Measurements from ENCODE around the gene PRRT4.
A peak's percentile ranks its signal among the peaks of the same experiment; 100 is the strongest.

Gene PRRT4

DNA sequence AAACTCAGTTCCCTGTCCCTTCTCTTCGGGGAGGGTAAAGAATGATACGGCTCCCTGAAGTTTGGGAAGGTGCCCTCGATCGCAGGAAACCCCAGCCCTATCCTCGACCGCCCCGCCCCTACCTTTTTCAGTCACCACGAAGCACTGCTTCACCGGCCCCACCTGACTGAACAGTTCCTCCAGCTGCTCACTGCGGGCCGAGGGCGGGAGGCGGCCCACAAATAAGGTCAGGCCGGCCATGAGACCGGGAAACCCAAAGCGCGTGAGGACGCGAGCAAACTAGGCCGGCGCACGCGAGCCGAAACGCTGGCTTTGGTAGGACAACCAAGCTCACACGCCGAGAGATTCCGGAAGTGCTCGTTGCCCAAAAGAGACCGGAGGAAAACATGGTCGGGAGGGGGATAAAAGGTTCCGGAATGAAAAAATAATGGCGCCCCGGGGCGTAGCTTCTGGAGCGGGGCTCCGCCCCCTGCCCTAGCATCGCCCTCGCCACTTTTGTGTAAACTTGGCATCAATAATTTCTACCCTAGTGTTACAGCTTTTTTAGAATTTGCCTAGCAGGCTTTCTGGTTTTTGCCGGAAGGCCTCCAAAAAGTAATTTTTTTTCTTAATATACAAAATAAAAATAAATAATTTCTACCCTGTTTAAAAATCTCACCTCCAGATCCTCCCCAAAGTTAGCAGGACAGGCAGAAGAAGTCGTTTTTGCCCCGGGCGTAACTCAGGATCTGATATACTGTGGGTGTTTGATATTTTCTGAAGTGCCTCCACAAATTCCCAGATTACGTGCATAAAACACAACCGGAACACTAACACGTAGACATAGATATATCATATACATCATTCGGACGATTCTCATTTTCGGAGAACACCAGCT is 17.7 kb downstream of the PRRT4 start, which contains the start of gene RBM28:
Gene RBM28, minus strand, starts transcription at position 355 of the 877 bp plus-strand sequence. Its CDS starts 115 bp downstream, at position 240.
- DNase-seq: peak; percentile 76

DNA sequence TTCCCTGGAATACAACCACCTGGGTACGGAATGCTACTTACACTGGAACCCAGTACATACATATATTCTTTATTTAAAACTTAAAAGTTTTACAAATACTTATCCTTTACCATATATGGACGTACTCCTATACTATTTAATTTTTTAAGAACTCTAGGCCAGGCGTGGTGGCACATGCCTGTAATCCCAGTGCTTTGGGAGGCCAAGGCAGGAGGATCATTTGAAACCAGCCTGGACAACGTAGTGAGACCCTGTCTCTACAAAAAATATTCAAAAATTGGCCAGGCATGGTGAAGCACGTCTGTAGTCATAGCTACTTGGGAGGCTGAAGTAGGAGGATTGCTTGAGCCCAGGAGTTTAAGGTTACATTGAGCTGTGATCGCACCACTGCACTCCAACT is 19.8 kb downstream of the PRRT4 start:
- no peak for DNase-seq

DNA sequence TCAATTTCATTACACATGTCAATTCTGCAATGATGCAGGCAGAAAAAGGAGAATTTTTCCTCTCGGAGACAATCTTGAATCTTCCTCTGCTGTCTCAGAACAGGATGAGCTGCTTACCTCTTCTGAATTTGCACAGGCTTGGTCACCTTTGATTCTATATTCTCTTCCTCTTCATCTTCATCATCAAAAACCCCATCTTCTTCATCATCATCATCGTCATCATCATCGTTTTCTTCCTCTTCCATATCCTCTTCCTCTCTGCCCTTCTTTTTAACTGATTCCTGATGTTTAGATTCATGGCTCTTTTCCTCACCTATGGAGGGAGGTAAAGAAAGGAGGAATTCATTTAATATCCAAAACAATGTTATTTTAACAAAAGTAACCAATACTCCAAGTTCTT is 25.8 kb downstream of the PRRT4 start:
- no peak for DNase-seq

DNA sequence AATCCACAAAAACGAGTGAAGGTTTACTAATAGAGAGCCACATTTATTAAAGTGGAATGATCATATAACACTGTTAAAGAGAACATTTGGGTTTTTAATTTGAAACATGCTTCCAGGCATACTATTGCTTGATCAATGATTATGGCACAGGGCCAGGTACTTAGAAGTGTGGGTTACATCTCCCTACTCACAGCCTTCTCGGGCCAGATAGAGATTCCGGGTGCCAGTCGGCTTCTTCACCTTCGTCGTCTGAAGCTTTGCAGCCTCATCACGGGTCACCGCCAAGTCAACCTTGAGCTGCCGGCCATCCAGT is 37.2 kb downstream of the PRRT4 start:
- no peak for DNase-seq

DNA sequence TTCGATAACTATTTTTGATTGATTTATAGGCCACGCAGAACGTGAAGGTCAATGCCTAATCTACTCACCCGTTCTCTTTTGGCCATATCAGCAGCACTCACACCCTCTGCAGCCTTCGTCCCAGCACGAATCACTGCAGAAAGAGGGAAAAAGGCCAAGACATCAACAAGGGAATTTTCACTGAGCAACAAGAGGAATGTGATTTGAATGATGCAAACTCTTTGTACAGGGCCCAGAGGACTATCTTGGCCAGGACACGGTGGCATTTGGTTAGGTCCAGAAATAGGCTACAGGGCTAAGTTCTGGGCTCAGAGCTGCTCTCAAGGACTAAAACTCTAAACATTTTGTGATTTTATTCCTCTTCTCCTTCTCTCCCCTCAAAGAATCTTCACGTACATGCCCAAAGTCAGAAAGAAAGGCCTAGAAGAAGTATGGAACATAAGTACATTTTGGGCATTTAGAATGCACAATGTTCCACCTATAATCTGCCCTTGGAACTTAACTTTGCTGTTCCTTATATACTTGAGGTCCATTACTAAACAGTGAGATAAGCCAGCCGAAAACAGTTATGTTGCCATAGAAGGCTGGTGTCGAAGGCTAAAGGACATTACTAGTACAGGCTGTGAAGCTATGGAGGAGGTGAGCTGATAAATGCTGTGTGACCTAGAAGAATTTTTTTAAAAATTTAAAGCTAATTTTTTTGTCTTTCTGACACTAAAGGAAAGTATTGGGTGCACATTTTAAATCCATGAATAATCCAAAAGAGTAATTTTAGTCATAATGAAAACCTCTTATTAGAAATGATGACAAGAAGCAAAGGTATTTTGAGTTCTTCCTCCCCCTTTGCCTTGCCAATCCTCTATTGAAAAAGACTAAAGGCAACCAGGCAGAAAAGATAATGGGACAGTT is 37.8 kb downstream of the PRRT4 start:
- no peak for DNase-seq

DNA sequence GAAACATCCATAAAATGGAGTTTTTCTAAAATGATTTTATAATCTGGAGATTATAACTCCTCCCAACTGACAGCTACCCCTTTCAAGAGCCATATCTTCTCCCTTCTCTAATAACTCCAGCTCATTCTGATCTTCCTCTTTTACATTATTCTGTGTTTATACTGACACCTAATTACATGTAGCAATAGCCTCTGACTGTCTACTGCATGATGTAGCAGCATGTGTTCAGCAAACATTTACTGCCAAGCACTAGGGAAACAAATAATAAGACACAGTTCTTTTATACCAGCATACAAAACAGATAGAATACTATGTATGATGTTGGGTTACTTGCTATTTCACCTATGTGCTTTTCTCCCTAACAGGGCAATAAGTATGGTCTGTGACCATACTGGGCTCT is 38.5 kb downstream of the PRRT4 start:
- no peak for DNase-seq

DNA sequence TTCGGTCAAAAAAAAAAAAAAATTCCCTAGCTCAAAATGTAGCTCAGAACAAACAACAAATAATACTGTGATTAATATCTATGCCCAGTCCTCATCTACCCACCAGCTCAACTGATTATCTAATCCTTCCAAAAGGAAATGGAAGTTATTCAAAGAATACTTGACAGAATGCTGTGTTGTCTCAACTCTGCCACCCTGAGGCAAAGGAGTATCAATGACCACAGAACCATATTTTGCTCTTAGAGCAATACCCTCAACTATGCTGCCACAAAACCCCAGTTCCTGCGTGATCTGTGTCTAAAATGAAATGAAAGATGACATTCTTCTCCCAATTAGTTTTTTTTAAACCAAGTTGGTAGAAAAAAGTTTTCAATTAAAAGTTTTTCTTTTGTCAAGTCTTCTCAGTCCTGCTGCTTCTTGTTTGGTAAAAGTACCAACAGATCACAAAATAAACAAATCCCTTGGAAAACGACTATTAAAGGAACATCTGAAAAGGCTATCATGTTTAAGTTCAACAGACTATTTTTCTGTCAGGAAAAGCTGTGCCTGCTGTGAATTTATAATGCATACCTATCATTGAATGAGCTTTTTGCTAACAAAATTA is 39.3 kb downstream of the PRRT4 start:
- no peak for DNase-seq

DNA sequence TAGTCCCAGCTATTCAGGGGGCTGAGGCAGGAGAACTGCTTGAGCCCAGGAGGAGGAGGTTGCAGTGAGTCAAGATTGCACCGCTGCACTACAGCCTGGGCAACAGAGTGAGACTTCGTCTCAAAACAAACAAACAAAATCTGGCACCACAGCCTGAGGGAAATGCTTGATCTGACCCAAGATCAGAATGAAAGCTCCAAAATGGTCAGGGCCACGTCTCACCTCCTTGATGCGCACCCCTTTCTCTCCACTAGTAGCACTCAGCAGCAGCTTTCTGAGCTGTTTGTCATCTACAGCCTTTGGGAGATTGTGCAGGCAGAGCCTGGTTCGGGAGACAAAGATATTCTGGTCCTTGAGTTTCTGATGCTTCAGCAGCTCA is 40.5 kb downstream of the PRRT4 start:
- DNase-seq: no peak

DNA sequence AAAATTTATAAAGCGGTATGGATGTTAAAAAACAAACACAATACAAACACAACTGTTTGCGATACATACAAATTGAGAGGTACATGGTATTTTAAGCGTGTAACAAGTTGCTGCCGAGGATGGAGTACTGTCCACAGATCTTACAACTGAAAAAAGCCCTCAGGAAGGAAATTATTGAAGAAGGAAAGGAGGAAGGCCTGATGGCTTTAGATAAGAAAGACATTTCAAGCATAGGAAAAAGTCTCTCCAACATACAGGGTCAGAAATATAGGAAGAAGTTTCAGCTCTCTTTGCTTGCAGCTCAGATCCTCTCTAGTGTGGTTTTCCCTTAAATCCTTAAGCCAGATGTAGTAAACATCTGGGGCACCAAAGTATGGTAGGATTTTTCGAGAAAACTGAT is 42.8 kb downstream of the PRRT4 start:
- DNase-seq: no peak

DNA sequence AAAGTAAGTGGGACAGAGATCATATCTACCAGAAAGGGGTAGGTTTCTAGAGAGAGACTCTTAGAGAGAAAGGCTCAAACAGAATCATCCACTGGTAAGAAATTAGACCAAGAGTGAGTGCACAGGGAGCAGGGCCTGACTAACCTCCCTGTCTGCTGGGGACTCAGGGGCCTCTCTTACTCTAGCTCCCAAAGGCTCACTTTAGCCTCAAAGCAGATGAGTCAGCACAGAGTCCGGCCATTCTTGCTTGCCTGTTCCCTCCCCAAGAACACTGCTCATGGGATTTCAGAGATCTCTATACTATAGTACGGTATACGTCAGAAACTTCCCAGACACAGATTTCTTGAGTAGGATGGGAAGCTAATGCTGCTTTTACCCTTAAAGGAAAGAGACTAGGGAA is 50.5 kb downstream of the PRRT4 start:
- no peak for DNase-seq

DNA sequence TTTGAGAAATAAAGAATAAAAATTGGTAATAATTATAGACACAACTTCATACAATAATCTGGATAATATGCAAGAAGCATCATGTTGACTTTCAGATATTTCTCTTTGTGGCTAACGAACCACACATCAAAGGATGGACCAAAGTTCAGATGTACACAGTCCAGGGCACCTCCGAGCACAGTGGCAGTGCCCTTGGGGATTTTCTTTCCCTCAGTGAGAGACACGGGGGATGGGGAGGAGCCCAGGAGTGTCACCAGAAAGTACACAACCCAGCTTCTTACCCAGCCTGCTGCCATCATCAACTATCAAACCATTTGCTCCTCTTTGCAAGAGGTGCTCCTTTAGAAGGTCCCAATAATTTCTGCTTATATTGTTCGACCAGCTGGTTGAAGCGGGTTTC is 51.0 kb downstream of the PRRT4 start:
- no peak for DNase-seq

DNA sequence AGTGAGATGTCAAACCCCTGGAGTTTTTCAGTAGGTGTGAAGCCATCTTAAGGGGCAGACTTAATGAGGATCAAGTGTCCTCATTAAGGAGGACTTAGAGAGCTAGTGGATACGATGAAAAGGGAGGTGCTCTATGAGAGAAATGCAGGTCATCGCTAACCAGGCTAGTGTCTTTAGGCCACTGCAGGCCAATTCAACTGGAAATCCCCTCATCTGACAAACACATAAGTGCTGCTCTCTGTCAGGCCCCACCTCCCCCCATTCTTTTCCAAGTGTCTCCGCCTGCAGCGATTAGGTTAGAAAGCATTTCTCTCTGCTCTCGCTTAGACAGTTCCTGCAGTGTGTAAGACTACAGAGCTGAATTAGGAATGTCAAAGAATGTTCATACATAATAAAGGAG is 51.5 kb downstream of the PRRT4 start:
- no peak for DNase-seq

DNA sequence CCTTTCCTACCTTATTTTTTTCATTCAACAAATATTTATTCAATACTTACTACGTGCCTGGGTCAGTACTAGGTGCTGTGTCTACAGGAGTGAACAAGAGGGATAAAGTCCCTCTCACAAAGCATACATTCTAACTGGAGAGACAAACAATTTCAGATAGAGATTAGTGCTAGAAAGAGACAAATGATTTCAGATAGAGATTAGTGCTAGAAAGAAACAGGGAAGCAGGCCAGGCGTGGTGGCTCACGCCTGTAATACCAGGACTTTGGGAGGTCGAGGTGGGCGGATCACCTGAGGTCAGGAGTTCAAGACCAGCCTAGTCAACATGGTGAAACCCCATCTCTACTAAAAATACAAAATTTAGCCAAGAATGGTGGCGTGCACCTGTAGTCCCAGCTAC is 52.4 kb downstream of the PRRT4 start:
- no peak for DNase-seq

DNA sequence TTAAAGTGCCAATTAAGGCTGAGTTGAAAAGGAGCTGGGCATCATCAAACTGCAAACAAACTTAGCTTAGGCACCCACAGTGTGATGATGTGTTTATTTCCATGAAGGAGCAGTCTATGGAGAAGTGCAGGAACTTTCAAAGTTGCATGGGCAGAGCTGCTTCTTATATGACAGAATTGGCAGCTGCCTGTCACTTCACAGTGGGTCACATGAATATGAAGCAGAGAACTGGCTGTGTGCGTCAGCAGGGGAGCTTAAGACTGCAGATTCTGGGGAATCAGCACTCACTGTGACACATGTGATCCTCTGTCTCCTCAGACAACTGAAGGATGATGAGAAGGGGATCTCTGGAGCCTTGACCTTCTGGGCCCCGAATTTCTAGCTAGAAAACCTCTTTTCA is 54.4 kb downstream of the PRRT4 start:
- DNase-seq: no peak

DNA sequence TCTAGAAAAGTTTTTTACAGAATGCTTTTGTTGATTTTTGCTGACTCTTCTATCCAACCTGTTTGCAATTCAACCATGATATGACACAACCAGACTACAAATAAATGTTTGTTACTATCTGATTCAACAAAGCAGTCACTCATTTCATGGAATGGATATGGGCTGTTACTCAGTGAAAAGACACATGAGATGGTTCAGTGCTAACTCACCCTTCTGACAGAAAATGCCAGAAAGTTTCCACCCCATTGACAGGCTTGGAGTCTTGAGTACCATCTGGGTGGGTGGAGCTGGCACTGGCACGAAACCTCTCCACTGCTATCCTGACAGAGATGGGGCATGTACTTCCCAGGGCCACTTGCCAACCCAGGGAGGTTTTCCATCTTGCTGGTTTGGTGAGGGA is 57.3 kb downstream of the PRRT4 start:
- no peak for DNase-seq

DNA sequence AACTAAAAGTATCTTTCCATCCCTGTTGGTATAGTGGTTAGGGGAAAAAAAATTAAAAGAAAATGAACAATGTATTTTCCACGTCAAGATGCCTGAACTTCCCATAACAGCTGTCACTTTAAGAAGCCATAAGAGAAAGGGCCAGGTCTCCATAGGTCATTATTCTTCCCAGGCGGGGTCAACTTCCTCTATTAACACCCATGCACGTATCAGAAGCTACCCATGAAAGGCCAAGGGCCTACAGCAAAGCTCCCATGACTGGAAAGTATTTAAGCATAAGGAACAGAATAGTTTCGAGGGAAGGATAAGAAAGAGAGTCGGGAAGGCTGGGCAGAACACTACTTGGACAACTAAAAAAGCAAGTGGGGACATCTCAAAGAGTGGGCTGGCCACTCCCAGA is 57.8 kb downstream of the PRRT4 start:
- no peak for DNase-seq

DNA sequence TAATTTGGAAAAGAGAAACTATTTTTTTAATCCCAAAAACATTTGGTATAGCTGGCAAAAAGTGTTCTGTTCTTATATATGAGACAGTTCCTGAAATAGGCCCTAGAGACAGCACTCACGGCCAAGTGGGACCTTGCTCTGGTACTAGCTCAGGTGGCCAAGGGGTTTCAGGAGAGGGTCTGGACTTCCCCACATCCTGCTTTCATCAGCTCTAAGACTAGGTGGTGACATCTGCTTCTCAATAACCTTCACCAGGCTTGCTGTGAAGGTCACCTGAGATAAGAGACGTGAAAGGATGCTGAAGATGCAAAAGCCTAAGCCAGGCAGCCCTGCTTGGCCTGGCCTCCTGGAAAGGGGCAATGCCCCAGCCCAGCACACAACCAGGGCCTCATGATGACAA is 58.4 kb downstream of the PRRT4 start:
- no peak for DNase-seq

DNA sequence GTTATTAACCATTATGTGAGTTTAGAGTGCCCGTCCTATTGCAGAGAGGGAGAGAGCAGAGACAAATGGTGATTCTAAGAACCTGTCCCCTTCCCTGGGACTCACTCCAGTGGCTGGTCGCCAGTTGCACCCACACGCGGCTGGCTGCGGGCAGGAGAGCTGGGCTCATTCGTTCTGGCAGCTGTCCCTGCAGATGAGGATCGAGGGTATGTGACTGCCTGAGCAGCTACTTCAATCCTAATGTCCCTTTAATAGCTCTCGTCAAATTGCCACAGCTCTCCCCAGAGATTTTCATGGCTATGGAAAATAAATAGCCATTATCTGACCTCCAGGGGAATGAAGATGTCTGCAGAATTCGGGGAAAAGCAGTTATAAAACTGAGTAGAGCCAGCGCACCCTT is 59.4 kb downstream of the PRRT4 start:
- DNase-seq: no peak

All from effector CD4-positive, alpha-beta T cell (primary cell).